MCF 10A (cell line): ENCODE data around the gene PITPNM1. TPM values are rescaled to one million over a fixed set of nuclear protein-coding genes. Genes with fewer than 3 reads are reported as not detected.

ENCODE experiments used
- BruUV-seq: library from RNA; stranded (reverse); fragments of 400-500 nt; replicated peaks from 2 replicates; lab custom pipeline; 2021; lab: Mats Ljungman, UMichigan
- CTCF ChIA-PET: fragments of 300-600 bp; sonication (Branson Sonifier 250); formaldehyde crosslinking; extraction: SDS; loops from one replicate; lab custom pipeline; 2021; ENCODE audit warnings: antibody characterized with exemption, inconsistent platforms; lab: Yijun Ruan, JAX
- POLR2A ChIA-PET: fragments of 300-600, 350-650 bp; sonication (Branson Sonifier 250); formaldehyde crosslinking; extraction: SDS; loops from one replicate; lab custom pipeline; 2020; ENCODE audit warnings: antibody characterized with exemption, inconsistent platforms; lab: Yijun Ruan, JAX
- DNase-seq: peaks from one replicate; pipeline ENCODE4 v3.0.0-alpha.2; 2018; ENCODE audit not compliant: unreplicated experiment
- H3K27ac Mint-ChIP-seq: one replicate; pipeline ENCODE4 v1.8.0; 2022; ENCODE audit warnings: mild to moderate bottlenecking, low read depth, mixed read lengths; ENCODE audit not compliant: unreplicated experiment
- H3K27me3 Mint-ChIP-seq: one replicate; pipeline ENCODE4 v1.8.0; 2022; ENCODE audit warnings: mixed read lengths; ENCODE audit not compliant: insufficient read depth, unreplicated experiment
- H3K36me3 Mint-ChIP-seq: one replicate; pipeline ENCODE4 v1.8.0; 2022; ENCODE audit warnings: mild to moderate bottlenecking, moderate library complexity, mixed read lengths; ENCODE audit not compliant: insufficient read depth, unreplicated experiment
- H3K4me1 Mint-ChIP-seq: one replicate; pipeline ENCODE4 v1.8.0; 2022; ENCODE audit warnings: mixed read lengths; ENCODE audit not compliant: insufficient read depth, unreplicated experiment
- H3K4me3 Mint-ChIP-seq: one replicate; pipeline ENCODE4 v1.8.0; 2022; ENCODE audit warnings: mild to moderate bottlenecking, moderate library complexity, mixed read lengths; ENCODE audit not compliant: unreplicated experiment
- H3K9me3 Mint-ChIP-seq: one replicate; pipeline ENCODE4 v1.8.0; 2022; ENCODE audit warnings: mixed read lengths; ENCODE audit not compliant: unreplicated experiment
- CTCF ChIP-seq: fragments of 200-600 bp; IDR thresholded peaks from one replicate; pipeline ENCODE4 v1.8.0; 2022; ENCODE audit warnings: antibody characterized with exemption, mild to moderate bottlenecking; ENCODE audit not compliant: unreplicated experiment
- intact Hi-C: fragments of 100-400 bp; cut with micrococcal nuclease; formaldehyde crosslinking; loops from 2 replicates; pipeline ENCODE4 v1.14.1; 2022
- total RNA-seq: library from RNA; stranded (reverse); gene quantifications from 2 replicates; pipeline ENCODE4 v1.2.3, GENCODE V29; 2022

PITPNM1 gene
- total RNA-seq, 1 experiment from 2014 or later = 38.7 TPM

- BruUV-seq = no TSS peak
- Mint-ChIP-seq H3K27me3 (no peaks in the 10 kb centered on the region), H3K36me3 (no peaks in the 10 kb centered on the region), H3K27ac (no peak overlapping the region), H3K4me1 (no peaks in the 10 kb centered on the region), H3K9me3 (no peaks in the 10 kb centered on the region), H3K4me3 (no peak overlapping the region)
- intact Hi-C loops = no loop called here
- no peak for DNase-seq
- ChIA-PET CTCF (interaction anchor here (0.6 kb wide), 1 partner anchor 87 kb away, joined by 3 read pairs; no protein-coding TSS in a partner anchor), POLR2A (interaction anchor here (0.6 to 1.5 kb wide), 3 partner anchors 9 to 25 kb away, joined by 3 to 5 read pairs (median 3); no protein-coding TSS in a partner anchor)
- no peak for TF ChIP-seq CTCF
Observed at GRCh38 chr11:67458266-67458665, 46.9 kb downstream of the PITPNM1 start.

GRCh38 chr11:67457453-67457852 is 47.7 kb downstream of the PITPNM1 start:
- H3K27me3 Mint-ChIP-seq = no peaks in the 10 kb centered on the region
- no peaks in the 10 kb centered on the region for H3K9me3 Mint-ChIP-seq
- no peaks in the 10 kb centered on the region for H3K4me1 Mint-ChIP-seq
- CTCF ChIA-PET = no interaction called here
- no peak overlapping the region for H3K27ac Mint-ChIP-seq
- no peak overlapping the region for H3K4me3 Mint-ChIP-seq
- POLR2A ChIA-PET = interaction anchor here (0.6 kb wide), 1 partner anchor 8 kb away, joined by 3 read pairs; no protein-coding TSS in a partner anchor
- intact Hi-C loops = no loop called here
- DNase-seq = no peak
- no TSS peak for BruUV-seq
- TF ChIP-seq CTCF = no peak
- H3K36me3 Mint-ChIP-seq = no peaks in the 10 kb centered on the region

GRCh38 chr11:67456068-67456705 is 49.0 kb downstream of the PITPNM1 start:
- TF ChIP-seq CTCF = no peak
- no peaks in the 10 kb centered on the region for H3K27me3 Mint-ChIP-seq
- peaks cover 4% of the 10 kb centered on the region for H3K36me3 Mint-ChIP-seq
- intact Hi-C loops = no loop called here
- CTCF ChIA-PET = no interaction called here
- H3K27ac Mint-ChIP-seq = no peak overlapping the region
- BruUV-seq = no TSS peak
- no peak for DNase-seq
- no peaks in the 10 kb centered on the region for H3K9me3 Mint-ChIP-seq
- POLR2A ChIA-PET = no interaction called here
- no peaks in the 10 kb centered on the region for H3K4me1 Mint-ChIP-seq
- H3K4me3 Mint-ChIP-seq = no peak overlapping the region

- POLR2A ChIA-PET = interaction anchor here (0.7 kb wide), 1 partner anchor 19 kb away, joined by 3 read pairs; no protein-coding TSS in a partner anchor
- no peaks in the 10 kb centered on the region for H3K4me1 Mint-ChIP-seq
Observed at GRCh38 chr11:67455054-67455453, 50.1 kb downstream of the PITPNM1 start, which contains the start of gene CABP4. Gene CABP4 (plus strand): TSS chr11:67455354. CDS start chr11:67455424, 70 bp downstream.

More at GRCh38 chr11:67455054-67455453, 50.1 kb downstream of the PITPNM1 start, which contains the start of gene CABP4:
- intact Hi-C loops = no loop called here
- Mint-ChIP-seq H3K36me3 (peaks cover 4% of the 10 kb centered on the region), H3K9me3 (no peaks in the 10 kb centered on the region), H3K4me3 (no peak within 1 kb of the TSS), H3K27ac (no peak within 1 kb of the TSS), H3K27me3 (no peaks in the 10 kb centered on the region)
- DNase-seq = no peak
- CTCF ChIA-PET = interaction anchor here (0.5 to 0.6 kb wide), 2 partner anchors 102 to 139 kb away, joined by 3 to 5 read pairs; partner anchors contain the start of gene POLD4
- TF ChIP-seq CTCF = no peak
- BruUV-seq = no TSS peak
